CD4-positive, alpha-beta memory T cell (primary cell): ENCODE measurements around the gene LIN28B. TPM values are rescaled to one million over a fixed set of nuclear protein-coding genes. Genes with fewer than 3 reads are reported as not detected.
"Not testable (repeated sequence)": the region's sequence is repeated elsewhere in the genome, so short reads cannot be mapped to it uniquely, and the experiment has no call there.

ENCODE experiments used
- CTCF ChIA-PET: fragments of 350-600 bp; sonication (Branson Sonifier 250); formaldehyde crosslinking; loops from one replicate; lab custom pipeline; 2021; ENCODE audit warnings: inconsistent platforms; ENCODE audit not compliant: partially characterized antibody; lab: Charles Lee
- POLR2A ChIA-PET: fragments of 350-600 bp; sonication (Branson Sonifier 250); formaldehyde crosslinking; loops from one replicate; lab custom pipeline; 2021; ENCODE audit not compliant: partially characterized antibody; lab: Charles Lee
- DNase-seq, 5 donors: peaks; one replicate each; pipeline versions ENCODE4 v3.0.0 to v3.0.0-alpha.2; 2020 to 2022; ENCODE audit warnings: mixed read lengths in 1 of 5
- H3K27ac ChIP-seq: one replicate; pipeline ENCODE4 v1.7.0; 2013; ENCODE audit warnings: low read depth, low read length
- H3K27me3 ChIP-seq: 2 replicates; pipeline ENCODE4 v1.7.0; 2013; ENCODE audit warnings: mild to moderate bottlenecking, low read length, moderate library complexity; ENCODE audit not compliant: insufficient read depth
- H3K36me3 ChIP-seq: 2 replicates; pipeline ENCODE4 v1.7.0; 2013; ENCODE audit warnings: mild to moderate bottlenecking, low read length, moderate library complexity; ENCODE audit not compliant: insufficient read depth
- H3K4me1 ChIP-seq: 2 replicates; pipeline ENCODE4 v1.7.0; 2013; ENCODE audit warnings: mild to moderate bottlenecking, low read length, moderate library complexity; ENCODE audit not compliant: insufficient read depth
- H3K4me3 ChIP-seq, 2 donors: one replicate each; pipeline ENCODE4 v1.7.0; 2013; ENCODE audit warnings: low read length in 2 of 2, mild to moderate bottlenecking in 1 of 2
- H3K9me3 ChIP-seq, 2 donors: one replicate each; pipeline ENCODE4 v1.7.0; 2013; ENCODE audit warnings: low read length in 2 of 2, control low read depth in 1 of 2; ENCODE audit not compliant: control insufficient read depth in 1 of 2
- H3K27ac Mint-ChIP-seq, 7 donors: one replicate each; pipeline ENCODE4 v1.8.0; 2020 to 2021; ENCODE audit warnings: mixed read lengths in 7 of 7, mild to moderate bottlenecking in 6 of 7, inconsistent platforms in 3 of 7, moderate library complexity in 3 of 7
- H3K27me3 Mint-ChIP-seq, 2 donors: one replicate each; pipeline ENCODE4 v1.8.0; 2020 to 2021; ENCODE audit warnings: mixed read lengths in 2 of 2
- H3K36me3 Mint-ChIP-seq, 2 donors: one replicate each; pipeline ENCODE4 v1.8.0; 2020 to 2021; ENCODE audit warnings: mixed read lengths in 2 of 2, inconsistent platforms in 1 of 2, mild to moderate bottlenecking in 1 of 2
- H3K4me1 Mint-ChIP-seq, 4 donors: one replicate each; pipeline ENCODE4 v1.8.0; 2020 to 2021; ENCODE audit warnings: mixed read lengths in 4 of 4, mild to moderate bottlenecking in 1 of 4
- H3K4me3 Mint-ChIP-seq, 8 donors: one replicate each; pipeline ENCODE4 v1.8.0; 2020 to 2021; ENCODE audit warnings: mixed read lengths in 8 of 8, mild to moderate bottlenecking in 7 of 8, moderate library complexity in 6 of 8, inconsistent platforms in 3 of 8
- H3K9me3 Mint-ChIP-seq, 8 donors: one replicate each; pipeline ENCODE4 v1.8.0; 2020 to 2021; ENCODE audit warnings: mixed read lengths in 8 of 8, mild to moderate bottlenecking in 5 of 8, inconsistent platforms in 3 of 8, moderate library complexity in 1 of 8
- intact Hi-C: fragments of 100-400 bp; cut with micrococcal nuclease; formaldehyde crosslinking; loops from one replicate; pipeline ENCODE4 v1.15.1; 2023
- polyA plus RNA-seq, 2 donors: library from polyadenylated mRNA; unstranded; fragments of 300-500 nt; fragmentation: Illumina TruSeq; gene quantifications; one replicate each; pipeline ENCODE4 v1.2.3, GENCODE V29; 2021
- total RNA-seq, 2 experiments: library from RNA; stranded (reverse); gene quantifications; one replicate each; pipeline ENCODE4 v1.2.3, GENCODE V29; 2021

The LIN28B gene
- total and polyA plus RNA-seq, 4 experiments from 2014 or later = not detected

DNA sequence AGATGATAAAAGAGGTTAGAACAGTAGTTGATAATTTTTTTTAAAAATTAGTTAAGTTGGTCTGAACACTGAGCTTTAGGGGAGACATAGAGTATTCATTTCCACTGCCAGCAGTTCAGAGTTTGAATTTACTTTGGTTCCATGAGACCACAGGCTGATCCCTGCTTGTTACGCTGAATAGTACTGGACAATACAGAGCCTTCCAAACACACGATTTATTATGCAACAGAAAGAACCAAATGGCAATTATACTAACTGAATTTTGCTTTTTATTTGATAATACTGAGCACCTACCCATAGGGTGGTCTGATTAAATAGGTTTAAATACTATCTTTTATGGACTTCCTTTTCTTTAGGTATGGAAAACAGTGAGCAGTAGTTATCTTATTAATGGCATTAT is 111.5 kb downstream of the LIN28B start:
- Mint-ChIP-seq H3K27ac (no peak overlapping the region), H3K36me3 (no peaks in the 10 kb centered on the region), H3K4me1 (no peaks in the 10 kb centered on the region), H3K27me3 (peaks cover 15 to 31% of the 10 kb centered on the region in 2 donors), H3K4me3 (no peak overlapping the region), H3K9me3 (no peaks in the 10 kb centered on the region)
- no peak overlapping the region for H3K27ac ChIP-seq
- DNase-seq = no peak
- ChIA-PET POLR2A (no interaction called here), CTCF (interaction anchor here (1.3 kb wide), 1 partner anchor 19 kb away, joined by 5 read pairs; no protein-coding TSS in a partner anchor)
- H3K36me3 ChIP-seq = no peaks in the 10 kb centered on the region
- H3K4me3 ChIP-seq = no peak overlapping the region
- intact Hi-C loops = no loop called here
- H3K27me3 ChIP-seq = peaks cover 3% of the 10 kb centered on the region
- no peaks in the 10 kb centered on the region for H3K4me1 ChIP-seq
- H3K9me3 ChIP-seq = no peaks in the 10 kb centered on the region

DNA sequence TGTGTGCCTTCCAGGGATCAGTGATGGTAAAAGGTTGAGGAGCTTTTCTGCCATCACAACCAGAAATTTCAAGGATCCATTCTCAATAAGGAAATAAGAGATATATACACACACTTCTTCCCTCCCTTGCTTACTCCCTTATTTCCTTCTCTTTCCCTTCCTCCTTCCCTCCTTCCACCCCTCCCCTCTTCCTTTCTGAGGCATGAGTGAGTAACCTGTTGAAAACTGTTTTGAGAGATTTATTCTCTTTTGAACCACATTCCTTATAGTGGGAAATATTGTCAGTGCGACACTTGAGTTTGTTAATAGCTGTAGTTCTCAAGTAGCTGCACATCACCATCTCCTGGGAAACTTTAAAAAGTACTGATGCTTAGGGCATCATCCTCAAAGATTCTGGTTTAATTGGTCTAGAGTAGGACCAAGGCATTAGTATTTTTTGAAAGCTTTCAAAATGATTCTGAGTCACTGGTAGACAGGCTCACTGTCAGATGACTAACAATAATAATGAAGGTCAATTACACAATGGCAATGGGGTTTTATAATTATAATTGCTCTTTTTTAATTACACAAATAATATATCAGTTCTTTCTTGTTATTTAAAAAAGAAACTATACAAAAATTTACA is 113.0 kb downstream of the LIN28B start:
- intact Hi-C loops = no loop called here

DNA sequence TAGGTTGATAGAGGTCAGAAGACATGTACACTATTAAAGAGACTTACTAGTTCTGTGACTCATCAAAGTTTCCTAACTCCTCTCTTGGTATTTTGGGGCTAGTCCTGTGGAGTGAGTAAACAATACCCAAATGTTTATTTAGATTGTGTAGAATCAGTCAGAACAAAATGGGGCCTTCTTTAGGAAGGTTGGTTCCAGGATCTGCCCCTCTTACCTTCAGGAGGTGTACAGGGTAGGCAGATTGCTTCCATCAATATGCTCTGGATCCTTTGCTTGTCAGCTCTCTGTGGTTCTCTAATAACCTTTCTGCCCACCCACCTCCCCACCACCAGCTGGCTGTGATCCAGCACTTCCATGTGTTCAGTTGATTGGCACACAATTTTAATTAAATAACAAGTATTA is 115.9 kb downstream of the LIN28B start:
- ChIA-PET CTCF (interaction anchor here (0.9 to 2.4 kb wide), 3 partner anchors 12 to 283 kb away, joined by 3 to 8 read pairs (median 3); no protein-coding TSS in a partner anchor), POLR2A (no interaction called here)
- no peaks in the 10 kb centered on the region for H3K9me3 Mint-ChIP-seq

More for the DNA sequence above, 113.0 kb downstream of the LIN28B start:
- Histone ChIP-seq H3K9me3 (no peaks in the 10 kb centered on the region), H3K4me1 (no peaks in the 10 kb centered on the region), H3K4me3 (no peak overlapping the region), H3K36me3 (no peaks in the 10 kb centered on the region), H3K27ac (no peak overlapping the region), H3K27me3 (peaks cover 3% of the 10 kb centered on the region)
- CTCF ChIA-PET = interaction anchor here (0.7 to 1.0 kb wide), 2 partner anchors 11 to 18 kb away, joined by 3 to 4 read pairs; no protein-coding TSS in a partner anchor
- Mint-ChIP-seq H3K9me3 (no peaks in the 10 kb centered on the region), H3K4me1 (no peaks in the 10 kb centered on the region), H3K36me3 (no peaks in the 10 kb centered on the region), H3K4me3 (no peak overlapping the region), H3K27me3 (peaks cover 11 to 25% of the 10 kb centered on the region in 2 donors), H3K27ac (no peak overlapping the region)
- POLR2A ChIA-PET = no interaction called here
- DNase-seq = no peak

DNA sequence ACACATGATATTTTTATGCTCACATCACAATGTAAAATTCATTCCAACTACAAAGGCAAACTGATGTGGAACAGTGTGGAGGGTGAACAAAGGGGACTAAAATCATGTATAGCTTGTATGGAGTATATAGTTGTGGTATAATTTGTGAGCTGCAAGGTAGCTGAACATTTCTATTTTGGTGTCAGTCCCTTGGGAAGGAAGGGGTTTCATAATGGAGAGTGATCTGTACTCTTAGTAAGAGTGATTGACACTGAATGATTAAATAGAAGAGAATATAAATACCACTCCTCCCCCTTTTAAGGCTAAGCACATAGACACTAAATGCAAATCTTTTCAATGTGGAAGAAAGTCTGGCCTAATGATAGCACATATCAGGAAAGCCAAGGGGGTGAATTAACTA is 118.3 kb downstream of the LIN28B start:
- Histone ChIP-seq H3K4me1 (no peaks in the 10 kb centered on the region), H3K4me3 (no peak overlapping the region), H3K36me3 (no peaks in the 10 kb centered on the region), H3K27ac (no peak overlapping the region), H3K9me3 (no peaks in the 10 kb centered on the region), H3K27me3 (peaks cover 3% of the 10 kb centered on the region)
- POLR2A ChIA-PET = no interaction called here
- no peaks in the 10 kb centered on the region for H3K9me3 Mint-ChIP-seq
- no peak overlapping the region for H3K27ac Mint-ChIP-seq
- peak overlapping the region in 1 of 8 donors; percentile 15 for H3K4me3 Mint-ChIP-seq
- DNase-seq = no peak
- no peaks in the 10 kb centered on the region for H3K36me3 Mint-ChIP-seq
- CTCF ChIA-PET = interaction anchor here (0.9 to 4.1 kb wide), 3 partner anchors 13 to 285 kb away, joined by 3 to 18 read pairs (median 8); no protein-coding TSS in a partner anchor
- H3K27me3 Mint-ChIP-seq = peaks cover 5 to 14% of the 10 kb centered on the region in 2 donors
- no peaks in the 10 kb centered on the region for H3K4me1 Mint-ChIP-seq
- intact Hi-C loops = no loop called here

More for the DNA sequence above, 115.9 kb downstream of the LIN28B start:
- no peak overlapping the region for H3K27ac ChIP-seq
- H3K27me3 ChIP-seq = peaks cover 3% of the 10 kb centered on the region
- no peak for DNase-seq
- H3K4me3 ChIP-seq = no peak overlapping the region
- H3K4me1 ChIP-seq = no peaks in the 10 kb centered on the region
- no peaks in the 10 kb centered on the region for H3K4me1 Mint-ChIP-seq
- no peak overlapping the region for H3K4me3 Mint-ChIP-seq
- no peak overlapping the region for H3K27ac Mint-ChIP-seq
- H3K9me3 ChIP-seq = no peaks in the 10 kb centered on the region
- peaks cover 7 to 15% of the 10 kb centered on the region in 2 donors for H3K27me3 Mint-ChIP-seq
- no peaks in the 10 kb centered on the region for H3K36me3 Mint-ChIP-seq
- intact Hi-C loops = no loop called here
- H3K36me3 ChIP-seq = no peaks in the 10 kb centered on the region

DNA sequence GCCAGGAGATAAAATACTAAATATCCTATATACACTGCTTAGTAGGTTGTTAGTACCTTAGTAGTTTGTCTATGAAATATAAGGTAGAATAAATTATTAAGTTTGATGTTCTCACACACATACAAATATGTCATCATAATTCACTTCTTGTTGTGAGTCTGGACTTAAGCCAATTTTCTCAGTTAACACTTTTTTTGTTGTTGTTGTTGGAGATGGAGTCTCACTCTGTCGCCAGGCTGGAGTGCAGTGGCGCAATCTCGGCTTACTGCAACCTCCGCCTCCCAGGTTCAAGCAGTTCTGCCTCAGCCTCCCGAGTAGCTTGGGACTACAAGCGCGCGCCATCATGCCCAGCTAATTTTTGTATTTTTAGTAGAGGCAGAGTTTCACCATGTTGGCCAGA is 119.5 kb downstream of the LIN28B start:
- CTCF ChIA-PET = interaction anchor here (1.6 to 4.1 kb wide), 2 partner anchors 154 to 286 kb away, joined by 3 to 18 read pairs; no protein-coding TSS in a partner anchor
- H3K4me1 Mint-ChIP-seq, H3K36me3 Mint-ChIP-seq, H3K4me3 Mint-ChIP-seq, H3K9me3 ChIP-seq, H3K27me3 Mint-ChIP-seq, DNase-seq, H3K27ac ChIP-seq, intact Hi-C loops, H3K36me3 ChIP-seq, H3K27ac Mint-ChIP-seq, H3K9me3 Mint-ChIP-seq, H3K4me3 ChIP-seq, POLR2A ChIA-PET, H3K27me3 ChIP-seq, H3K4me1 ChIP-seq: not testable (repeated sequence)

DNA sequence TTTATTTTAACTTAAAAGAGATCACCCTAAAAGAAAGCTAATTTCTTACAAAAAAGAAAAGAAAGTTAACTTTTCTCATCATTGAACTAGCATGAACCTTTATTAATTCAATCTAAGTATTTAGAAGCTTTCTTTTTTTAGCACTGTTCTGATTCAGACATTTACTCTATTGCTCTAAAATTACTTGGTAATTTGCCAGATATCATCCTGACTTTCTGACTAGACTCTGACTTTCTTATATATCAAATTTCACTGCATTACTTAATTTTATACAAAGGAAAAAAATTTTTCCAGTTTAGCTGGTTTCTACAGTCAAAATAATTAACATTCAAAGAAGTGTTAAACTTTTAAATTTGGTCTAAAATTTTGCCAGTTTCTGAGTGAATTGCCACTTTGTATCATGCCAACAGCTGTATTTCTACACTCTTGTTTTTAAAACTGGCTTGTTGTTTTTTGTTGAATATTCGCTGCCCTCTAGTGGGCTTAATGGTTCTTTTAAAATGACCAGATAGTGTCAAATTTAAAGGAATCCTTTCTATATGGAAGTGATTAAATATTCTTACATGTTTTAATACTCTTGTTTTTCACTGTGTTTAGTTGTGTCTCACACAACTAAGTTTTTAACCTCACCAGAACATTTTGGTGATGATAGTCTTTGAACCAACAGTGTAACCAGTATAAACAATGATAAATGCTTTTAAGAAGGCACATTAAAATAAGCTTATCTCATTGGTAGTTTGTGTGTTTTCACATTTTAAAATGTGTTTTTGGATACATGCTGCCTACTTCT is 120.9 kb downstream of the LIN28B start:
- H3K9me3 Mint-ChIP-seq = no peaks in the 10 kb centered on the region
- no peak overlapping the region for H3K27ac Mint-ChIP-seq
- no peaks in the 10 kb centered on the region for H3K36me3 Mint-ChIP-seq
- Histone ChIP-seq H3K36me3 (no peaks in the 10 kb centered on the region), H3K4me1 (no peaks in the 10 kb centered on the region), H3K27me3 (peaks cover 3% of the 10 kb centered on the region), H3K27ac (no peak overlapping the region), H3K9me3 (no peaks in the 10 kb centered on the region), H3K4me3 (no peak overlapping the region)
- POLR2A ChIA-PET = no interaction called here
- CTCF ChIA-PET = interaction anchor here (0.7 to 4.1 kb wide), 7 partner anchors 8 to 287 kb away, joined by 3 to 20 read pairs (median 6); no protein-coding TSS in a partner anchor
- no peaks in the 10 kb centered on the region for H3K4me1 Mint-ChIP-seq
- no peak overlapping the region for H3K4me3 Mint-ChIP-seq
- DNase-seq = peak in 2 of 5 donors; percentile 8 to 10
- H3K27me3 Mint-ChIP-seq = peaks cover 0 to 8% of the 10 kb centered on the region in 2 donors
- intact Hi-C loops = loop anchor here (1.0 kb wide), 2 partner anchors 287 to 394 kb away; no protein-coding TSS in a partner anchor

DNA sequence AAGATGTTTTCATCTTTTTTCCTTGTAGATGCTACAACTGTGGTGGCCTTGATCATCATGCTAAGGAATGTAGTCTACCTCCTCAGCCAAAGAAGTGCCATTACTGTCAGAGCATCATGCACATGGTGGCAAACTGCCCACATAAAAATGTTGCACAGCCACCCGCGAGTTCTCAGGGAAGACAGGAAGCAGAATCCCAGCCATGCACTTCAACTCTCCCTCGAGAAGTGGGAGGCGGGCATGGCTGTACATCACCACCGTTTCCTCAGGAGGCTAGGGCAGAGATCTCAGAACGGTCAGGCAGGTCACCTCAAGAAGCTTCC is 121.4 kb downstream of the LIN28B start:
- Mint-ChIP-seq H3K4me3 (no peak overlapping the region), H3K27ac (no peak overlapping the region), H3K9me3 (no peaks in the 10 kb centered on the region), H3K27me3 (peaks cover 0 to 9% of the 10 kb centered on the region in 2 donors), H3K4me1 (no peaks in the 10 kb centered on the region), H3K36me3 (no peaks in the 10 kb centered on the region)
- ChIA-PET CTCF (interaction anchor here (1.3 to 4.1 kb wide), 4 partner anchors 10 to 288 kb away, joined by 6 to 20 read pairs (median 14); no protein-coding TSS in a partner anchor), POLR2A (no interaction called here)
- Histone ChIP-seq H3K4me1 (no peaks in the 10 kb centered on the region), H3K27me3 (peaks cover under 1% of the 10 kb centered on the region), H3K27ac (no peak overlapping the region), H3K9me3 (no peaks in the 10 kb centered on the region), H3K4me3 (no peak overlapping the region), H3K36me3 (no peaks in the 10 kb centered on the region)
- intact Hi-C loops = loop anchor here (1.0 kb wide), 2 partner anchors 288 to 395 kb away; no protein-coding TSS in a partner anchor
- DNase-seq = no peak
